ENCODE measurements around the gene TTC13. TPM values are rescaled to one million over a fixed set of nuclear protein-coding genes. Genes with fewer than 3 reads are reported as not detected.
"Not testable (repeated sequence)": the region's sequence is repeated elsewhere in the genome, so short reads cannot be mapped to it uniquely, and the experiment has no call there.

The TTC13 gene
- total RNA-seq, 1 experiment from 2014 or later: 30.1 TPM

- CTCF ChIA-PET: no interaction called here
- H3K9me3 ChIP-seq (ENCODE audit: low read depth, low read length, poor library complexity, severe bottlenecking): no peaks in the 10 kb centered on the region
- peaks cover 41% of the 10 kb centered on the region for H3K36me3 ChIP-seq (ENCODE audit: insufficient read depth, low read length, poor library complexity, severe bottlenecking)
- H3K4me1 ChIP-seq (ENCODE audit: insufficient read depth, low read length, poor library complexity, severe bottlenecking): peaks cover 5% of the 10 kb centered on the region
- no peak for TF ChIP-seq EZH2 (IDR thresholded peaks at IDR 0.05; ENCODE audit: borderline replicate concordance, low read depth, low read length, poor library complexity, severe bottlenecking)
- no peak for TF ChIP-seq CTCF (conservative IDR thresholded peaks at IDR 0.05; ENCODE audit: low read depth, low read length)
- intact Hi-C loops (cut with micrococcal nuclease; ENCODE audit: unreplicated experiment): no loop called here
- no peak for DNase-seq (ENCODE audit: low spot score)
- BruUV-seq (replicated peaks): no TSS peak
- no peak overlapping the region for H3K27ac ChIP-seq (ENCODE audit: low read depth, low read length, poor library complexity, severe bottlenecking)
- no peak overlapping the region for H3K4me3 ChIP-seq (ENCODE audit: low read depth, low read length, poor library complexity, severe bottlenecking)
- H3K27me3 ChIP-seq (replicated peaks; ENCODE audit: insufficient read depth, low read depth, low read length, poor library complexity): no peaks in the 10 kb centered on the region
- POLR2A ChIA-PET (ENCODE audit: low non-redundant PET): interaction anchor here (0.6 kb wide), 1 partner anchor 1433 kb away, joined by 13 read pairs; no protein-coding TSS in a partner anchor
These were observed 13.6 kb upstream of the TTC13 start for GRCh38 chr1:230992100-230992774.

DNA sequence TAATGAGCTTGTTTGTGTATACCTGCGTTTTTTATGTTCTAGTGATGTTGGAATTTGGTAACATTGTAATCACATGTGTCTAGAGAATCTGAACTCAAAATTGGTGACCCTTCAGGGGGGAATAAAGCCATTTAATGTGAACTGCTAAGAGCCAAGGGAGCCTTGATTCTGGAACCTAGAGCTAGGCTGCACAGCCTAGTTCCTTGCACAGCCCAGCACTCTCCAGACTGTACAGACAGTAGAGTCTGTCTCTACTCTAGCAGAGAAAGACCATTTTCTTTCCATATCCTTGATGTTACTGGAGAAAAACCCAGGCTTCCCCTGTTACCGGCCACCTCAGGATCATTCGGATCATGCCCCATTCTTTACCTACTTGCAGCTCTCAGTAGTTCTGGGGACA lies 8.8 kb upstream of the TTC13 start:
- Histone ChIP-seq H3K9me3 (ENCODE audit: low read depth, low read length, poor library complexity, severe bottlenecking) (no peaks in the 10 kb centered on the region), H3K36me3 (ENCODE audit: insufficient read depth, low read length, poor library complexity, severe bottlenecking) (peaks cover 18% of the 10 kb centered on the region), H3K27me3 (replicated peaks; ENCODE audit: insufficient read depth, low read depth, low read length, poor library complexity) (no peaks in the 10 kb centered on the region), H3K4me1 (ENCODE audit: insufficient read depth, low read length, poor library complexity, severe bottlenecking) (peaks cover 9% of the 10 kb centered on the region), H3K27ac (ENCODE audit: low read depth, low read length, poor library complexity, severe bottlenecking) (no peak overlapping the region), H3K4me3 (ENCODE audit: low read depth, low read length, poor library complexity, severe bottlenecking) (no peak overlapping the region)
- no TSS peak for BruUV-seq (replicated peaks)
- intact Hi-C loops (cut with micrococcal nuclease; ENCODE audit: unreplicated experiment): no loop called here
- no peak for DNase-seq (ENCODE audit: low spot score)
- ChIA-PET POLR2A (ENCODE audit: low non-redundant PET) (no interaction called here), CTCF (no interaction called here)
- no peak for TF ChIP-seq EZH2 (IDR thresholded peaks at IDR 0.05; ENCODE audit: borderline replicate concordance, low read depth, low read length, poor library complexity, severe bottlenecking)

- H3K36me3 ChIP-seq (ENCODE audit: insufficient read depth, low read length, poor library complexity, severe bottlenecking): peaks cover 13% of the 10 kb centered on the region
- intact Hi-C loops (cut with micrococcal nuclease; ENCODE audit: unreplicated experiment): no loop called here
- H3K9me3 ChIP-seq (ENCODE audit: low read depth, low read length, poor library complexity, severe bottlenecking): no peaks in the 10 kb centered on the region
- no peak overlapping the region for H3K4me3 ChIP-seq (ENCODE audit: low read depth, low read length, poor library complexity, severe bottlenecking)
- DNase-seq (ENCODE audit: low spot score): no peak
- ChIA-PET POLR2A (ENCODE audit: low non-redundant PET) (no interaction called here), CTCF (no interaction called here)
- peaks cover 9% of the 10 kb centered on the region for H3K4me1 ChIP-seq (ENCODE audit: insufficient read depth, low read length, poor library complexity, severe bottlenecking)
- H3K27me3 ChIP-seq (replicated peaks; ENCODE audit: insufficient read depth, low read depth, low read length, poor library complexity): no peaks in the 10 kb centered on the region
- no TSS peak for BruUV-seq (replicated peaks)
- H3K27ac ChIP-seq (ENCODE audit: low read depth, low read length, poor library complexity, severe bottlenecking): no peak overlapping the region
- TF ChIP-seq EZH2 (IDR thresholded peaks at IDR 0.05; ENCODE audit: borderline replicate concordance, low read depth, low read length, poor library complexity, severe bottlenecking) (no peak), CTCF (conservative IDR thresholded peaks at IDR 0.05; ENCODE audit: low read depth, low read length) (no peak)
These were observed 8.3 kb upstream of the TTC13 start for GRCh38 chr1:230986976-230987375.

- no peaks in the 10 kb centered on the region for H3K9me3 ChIP-seq (ENCODE audit: low read depth, low read length, poor library complexity, severe bottlenecking)
- ChIA-PET CTCF (no interaction called here), POLR2A (ENCODE audit: low non-redundant PET) (no interaction called here)
- no peak overlapping the region for H3K4me3 ChIP-seq (ENCODE audit: low read depth, low read length, poor library complexity, severe bottlenecking)
- intact Hi-C loops (cut with micrococcal nuclease; ENCODE audit: unreplicated experiment): no loop called here
- H3K4me1 ChIP-seq (ENCODE audit: insufficient read depth, low read length, poor library complexity, severe bottlenecking): peaks cover 5% of the 10 kb centered on the region
- no peak for DNase-seq (ENCODE audit: low spot score)
- no peak overlapping the region for H3K27ac ChIP-seq (ENCODE audit: low read depth, low read length, poor library complexity, severe bottlenecking)
- no peak for TF ChIP-seq EZH2 (IDR thresholded peaks at IDR 0.05; ENCODE audit: borderline replicate concordance, low read depth, low read length, poor library complexity, severe bottlenecking)
- no peak for TF ChIP-seq CTCF (conservative IDR thresholded peaks at IDR 0.05; ENCODE audit: low read depth, low read length)
- BruUV-seq (replicated peaks): no TSS peak
- H3K27me3 ChIP-seq (replicated peaks; ENCODE audit: insufficient read depth, low read depth, low read length, poor library complexity): no peaks in the 10 kb centered on the region
- peaks cover 13% of the 10 kb centered on the region for H3K36me3 ChIP-seq (ENCODE audit: insufficient read depth, low read length, poor library complexity, severe bottlenecking)
These were observed 7.0 kb upstream of the TTC13 start for GRCh38 chr1:230985711-230986110.

DNA sequence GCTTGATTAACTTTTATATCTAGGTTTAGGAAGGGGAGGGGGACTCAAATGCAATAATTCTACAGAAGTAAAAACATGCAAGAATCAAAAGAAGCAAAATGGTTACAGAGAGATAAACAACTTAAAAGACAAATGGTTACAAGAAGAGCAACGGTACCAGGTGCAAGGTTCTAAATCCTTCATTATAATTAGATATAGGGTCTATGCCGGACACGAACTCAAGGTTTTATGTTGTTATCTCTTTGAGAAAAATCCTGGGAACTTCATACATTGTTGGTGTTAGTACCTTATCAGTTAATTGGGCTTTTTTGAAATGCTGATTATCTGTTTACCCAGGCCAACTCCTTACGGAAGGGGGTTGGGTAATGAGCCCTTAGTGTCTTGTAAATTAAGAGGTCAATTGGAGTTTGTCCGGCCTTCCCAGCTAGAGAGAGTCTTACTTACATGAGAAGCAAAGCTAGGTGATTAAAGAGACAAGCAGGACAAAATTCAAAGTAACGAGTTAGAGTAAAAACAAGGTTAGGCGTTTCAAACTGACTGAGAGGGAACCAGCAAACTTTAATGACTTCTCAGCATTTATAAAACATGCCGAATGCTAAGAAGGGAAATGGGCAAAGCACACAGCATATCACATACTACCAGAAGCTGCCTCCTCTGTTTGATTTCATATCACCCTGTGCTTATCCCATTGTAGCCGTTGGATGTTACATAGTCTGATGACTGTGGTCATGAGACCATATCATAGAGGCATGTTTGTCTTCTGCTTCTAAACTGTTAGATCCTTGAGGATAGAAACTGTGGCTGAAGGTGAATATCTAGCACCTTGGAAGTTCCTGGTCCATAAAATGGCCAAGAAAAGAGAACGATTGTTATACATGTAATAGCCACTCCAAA lies 6.2 kb upstream of the TTC13 start:
- H3K27me3 ChIP-seq (replicated peaks; ENCODE audit: insufficient read depth, low read depth, low read length, poor library complexity); H3K4me3 ChIP-seq (ENCODE audit: low read depth, low read length, poor library complexity, severe bottlenecking); H3K27ac ChIP-seq (ENCODE audit: low read depth, low read length, poor library complexity, severe bottlenecking); CTCF ChIA-PET; H3K9me3 ChIP-seq (ENCODE audit: low read depth, low read length, poor library complexity, severe bottlenecking); H3K4me1 ChIP-seq (ENCODE audit: insufficient read depth, low read length, poor library complexity, severe bottlenecking); DNase-seq (ENCODE audit: low spot score); intact Hi-C loops (cut with micrococcal nuclease; ENCODE audit: unreplicated experiment); POLR2A ChIA-PET (ENCODE audit: low non-redundant PET); BruUV-seq (replicated peaks): not testable (repeated sequence)
- H3K36me3 ChIP-seq (ENCODE audit: insufficient read depth, low read length, poor library complexity, severe bottlenecking): peaks cover 13% of the 10 kb centered on the region
